Measurements from ENCODE around the gene OR14C36. TPM values are rescaled to one million over a fixed set of nuclear protein-coding genes. Genes with fewer than 3 reads are reported as not detected.

OR14C36 gene
- total RNA-seq, 2 donors from 2014 or later: not detected

DNA sequence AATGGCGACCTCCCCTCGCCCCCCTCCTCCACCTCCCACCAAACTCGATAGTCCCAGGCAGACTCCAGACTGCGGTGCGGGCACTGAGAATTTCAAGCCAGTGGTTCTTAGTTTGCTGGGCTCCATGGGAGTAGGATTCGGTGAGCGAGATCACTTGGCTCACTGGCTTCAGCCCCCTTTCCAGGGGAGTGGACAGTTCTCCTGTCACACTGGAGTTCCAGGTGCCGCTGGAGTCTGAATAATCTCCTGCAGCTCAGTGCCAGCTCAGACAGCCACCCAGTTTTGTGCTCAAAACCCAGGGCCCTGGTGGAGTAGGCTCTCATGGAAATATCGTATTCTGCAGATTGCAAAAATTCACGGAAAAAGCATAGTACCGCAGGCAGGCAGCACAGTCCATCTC is 31.8 kb upstream of the OR14C36 start:
- no peak overlapping the region for H3K4me3 ChIP-seq (ENCODE audit: low read length)
- H3K27ac ChIP-seq (ENCODE audit: low read depth, low read length): no peak overlapping the region
- H3K9ac ChIP-seq (ENCODE audit: extremely low read depth, low read length, poor library complexity, severe bottlenecking): no peak overlapping the region
- H3K4me1 ChIP-seq (ENCODE audit: control insufficient read depth, insufficient read depth, low read length): no peaks in the 10 kb centered on the region
- 68 to 83% methylated on average over 6 to 11 of the region's 11 CpGs for WGBS, 2 experiments (ENCODE audit: insufficient coverage in 1 of 2, insufficient read length in 1 of 2)
- H3K4me3 Mint-ChIP-seq: no peak overlapping the region
- peaks cover 93% of the 10 kb centered on the region for H3K9me3 ChIP-seq (ENCODE audit: control insufficient read depth, low read length)
- peaks cover 96% of the 10 kb centered on the region for H3K9me3 Mint-ChIP-seq
- H3K36me3 ChIP-seq (ENCODE audit: control insufficient read depth, insufficient read depth, low read length): no peaks in the 10 kb centered on the region
- H3K27ac Mint-ChIP-seq: no peak overlapping the region
- TF ChIP-seq, protein P1, sequence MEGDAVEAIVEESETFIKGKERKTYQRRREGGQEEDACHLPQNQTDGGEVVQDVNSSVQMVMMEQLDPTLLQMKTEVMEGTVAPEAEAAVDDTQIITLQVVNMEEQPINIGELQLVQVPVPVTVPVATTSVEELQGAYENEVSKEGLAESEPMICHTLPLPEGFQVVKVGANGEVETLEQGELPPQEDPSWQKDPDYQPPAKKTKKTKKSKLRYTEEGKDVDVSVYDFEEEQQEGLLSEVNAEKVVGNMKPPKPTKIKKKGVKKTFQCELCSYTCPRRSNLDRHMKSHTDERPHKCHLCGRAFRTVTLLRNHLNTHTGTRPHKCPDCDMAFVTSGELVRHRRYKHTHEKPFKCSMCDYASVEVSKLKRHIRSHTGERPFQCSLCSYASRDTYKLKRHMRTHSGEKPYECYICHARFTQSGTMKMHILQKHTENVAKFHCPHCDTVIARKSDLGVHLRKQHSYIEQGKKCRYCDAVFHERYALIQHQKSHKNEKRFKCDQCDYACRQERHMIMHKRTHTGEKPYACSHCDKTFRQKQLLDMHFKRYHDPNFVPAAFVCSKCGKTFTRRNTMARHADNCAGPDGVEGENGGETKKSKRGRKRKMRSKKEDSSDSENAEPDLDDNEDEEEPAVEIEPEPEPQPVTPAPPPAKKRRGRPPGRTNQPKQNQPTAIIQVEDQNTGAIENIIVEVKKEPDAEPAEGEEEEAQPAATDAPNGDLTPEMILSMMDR (conservative IDR thresholded peaks at IDR 0.05): no peak
- no peak for DNase-seq
- H3K27me3 ChIP-seq (ENCODE audit: control insufficient read depth, insufficient read depth, low read length, poor library complexity, severe bottlenecking): no peaks in the 10 kb centered on the region
- H3K27me3 Mint-ChIP-seq (ENCODE audit: insufficient read depth): no peaks in the 10 kb centered on the region
- H3K36me3 Mint-ChIP-seq (ENCODE audit: low read depth): peaks cover 2% of the 10 kb centered on the region
- no peaks in the 10 kb centered on the region for H3K4me1 Mint-ChIP-seq

DNA sequence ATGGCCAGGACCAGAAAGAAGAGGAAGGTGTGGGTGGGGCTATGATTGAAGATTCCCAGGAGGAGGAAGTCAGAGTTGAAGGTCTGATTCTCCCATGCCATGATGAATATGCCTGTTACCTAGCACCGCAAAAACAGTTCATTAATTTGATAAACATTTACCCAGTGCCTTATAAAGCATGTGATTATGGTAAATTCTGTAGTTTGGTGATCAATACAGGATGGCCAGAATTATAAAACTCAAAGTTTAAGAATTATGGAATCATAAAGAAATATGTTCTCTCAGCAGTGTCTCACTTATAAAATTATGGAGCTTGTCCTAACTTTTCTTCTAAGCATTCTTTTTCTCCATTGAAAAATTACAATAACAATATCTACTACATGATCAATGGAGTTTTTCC is 24.1 kb upstream of the OR14C36 start, which contains the start of gene OR2M7:
TSS of gene OR2M7 (minus strand) at position 101 of the 400 bp plus-strand sequence. CDS start at position 101, 0 bp downstream.
- H3K4me3 Mint-ChIP-seq: no peak within 1 kb of the TSS
- TF ChIP-seq, protein P1 (conservative IDR thresholded peaks at IDR 0.05): no peak
- no peaks in the 10 kb centered on the region for H3K4me1 ChIP-seq (ENCODE audit: control insufficient read depth, insufficient read depth, low read length)
- H3K4me1 Mint-ChIP-seq: no peaks in the 10 kb centered on the region
- H3K27me3 Mint-ChIP-seq (ENCODE audit: insufficient read depth): no peaks in the 10 kb centered on the region
- peaks cover 66% of the 10 kb centered on the region for H3K9me3 ChIP-seq (ENCODE audit: control insufficient read depth, low read length)
- H3K4me3 ChIP-seq (ENCODE audit: low read length): no peak within 1 kb of the TSS
- WGBS, 2 experiments (ENCODE audit: insufficient coverage in 1 of 2, insufficient read length in 1 of 2): 83% methylated on average over 1 of the region's 1 CpG; no CpG with 5 or more reads in 1 of the 2 experiments
- no peak within 1 kb of the TSS for H3K27ac ChIP-seq (ENCODE audit: low read depth, low read length)
- no peaks in the 10 kb centered on the region for H3K27me3 ChIP-seq (ENCODE audit: control insufficient read depth, insufficient read depth, low read length, poor library complexity, severe bottlenecking)
- no peak within 1 kb of the TSS for H3K27ac Mint-ChIP-seq
- H3K36me3 Mint-ChIP-seq (ENCODE audit: low read depth): peaks cover 4% of the 10 kb centered on the region
- H3K9ac ChIP-seq (ENCODE audit: extremely low read depth, low read length, poor library complexity, severe bottlenecking): no peak within 1 kb of the TSS
- no peak for DNase-seq
- H3K9me3 Mint-ChIP-seq: peaks cover 85% of the 10 kb centered on the region
- no peaks in the 10 kb centered on the region for H3K36me3 ChIP-seq (ENCODE audit: control insufficient read depth, insufficient read depth, low read length)

DNA sequence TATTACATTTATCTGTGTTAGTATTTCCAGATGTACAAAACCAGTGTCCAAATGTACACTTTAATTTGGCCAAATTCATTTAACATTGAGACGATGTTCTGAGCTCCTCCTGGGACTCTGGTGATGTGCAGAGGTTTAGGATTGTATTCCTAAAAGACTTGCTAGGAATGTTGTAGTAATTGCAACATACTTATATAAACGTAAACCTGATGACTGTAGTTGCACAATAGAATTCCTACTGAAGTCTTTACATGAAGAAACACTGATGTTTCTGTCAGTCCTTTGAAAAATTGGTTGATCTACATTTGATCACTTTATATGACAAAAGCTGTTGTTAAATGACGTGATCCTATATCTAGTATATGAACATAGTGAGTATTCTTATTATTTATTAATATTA is 5.1 kb upstream of the OR14C36 start:
- Mint-ChIP-seq H3K9me3 (peaks cover 74% of the 10 kb centered on the region), H3K4me1 (no peaks in the 10 kb centered on the region), H3K4me3 (no peak overlapping the region), H3K36me3 (ENCODE audit: low read depth) (no peaks in the 10 kb centered on the region), H3K27ac (no peak overlapping the region), H3K27me3 (ENCODE audit: insufficient read depth) (no peaks in the 10 kb centered on the region)
- DNase-seq: no peak
- H3K9me3 ChIP-seq (ENCODE audit: control insufficient read depth, low read length): peaks cover 69% of the 10 kb centered on the region
- H3K27ac ChIP-seq (ENCODE audit: low read depth, low read length): no peak overlapping the region
- no peaks in the 10 kb centered on the region for H3K36me3 ChIP-seq (ENCODE audit: control insufficient read depth, insufficient read depth, low read length)
- H3K4me3 ChIP-seq (ENCODE audit: low read length): peak overlapping the region; percentile 16
- H3K27me3 ChIP-seq (ENCODE audit: control insufficient read depth, insufficient read depth, low read length, poor library complexity, severe bottlenecking): no peaks in the 10 kb centered on the region
- no peaks in the 10 kb centered on the region for H3K4me1 ChIP-seq (ENCODE audit: control insufficient read depth, insufficient read depth, low read length)
- 63% methylated on average over 2 of the region's 3 CpGs; no CpG with 5 or more reads in 1 of the 2 experiments for WGBS, 2 experiments (ENCODE audit: insufficient coverage in 1 of 2, insufficient read length in 1 of 2)
- TF ChIP-seq, protein P1 (conservative IDR thresholded peaks at IDR 0.05): no peak
- H3K9ac ChIP-seq (ENCODE audit: extremely low read depth, low read length, poor library complexity, severe bottlenecking): no peak overlapping the region

Measured in endodermal cell (in vitro differentiated cells).